HG02973 (cell line): Measurements from ENCODE around the gene ASB9.
"Not testable (repeated sequence)": the region's sequence is repeated elsewhere in the genome, so short reads cannot be mapped to it uniquely, and the experiment has no call there.

ENCODE experiments used
- ATAC-seq: cut with Tn5 transposase; IDR thresholded peaks from one replicate; pipeline ENCODE4 v1.9.1; 2021; ENCODE audit warnings: moderate library complexity; ENCODE audit not compliant: unreplicated experiment

Gene ASB9

GRCh38 chrX:15269618-15270521, at the start of gene ASB9:
TSS of gene ASB9 (minus strand) at chrX:15270083. CDS start at chrX:15269874, 209 bp downstream.
- ATAC-seq, result no peak

DNA sequence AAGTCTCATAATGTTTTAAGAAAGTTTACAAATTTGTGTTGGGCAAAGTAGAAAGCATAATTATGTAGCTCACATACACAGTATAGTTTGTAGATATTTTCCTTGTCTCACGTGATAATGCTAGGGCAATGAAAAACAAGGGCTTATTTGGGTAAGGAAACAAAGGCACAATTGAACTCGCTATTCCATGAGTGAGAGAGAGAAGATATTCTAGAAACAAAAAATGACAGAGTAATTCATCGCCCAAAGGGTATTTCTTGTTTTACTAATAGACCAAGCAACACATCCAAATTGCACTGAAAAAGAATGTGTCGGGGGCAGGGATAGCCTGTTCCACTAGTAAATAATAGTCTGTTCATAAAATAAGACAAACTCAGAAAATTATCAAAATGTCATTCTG, 49.2 kb upstream of the ASB9 start:
- no peak for ATAC-seq

DNA sequence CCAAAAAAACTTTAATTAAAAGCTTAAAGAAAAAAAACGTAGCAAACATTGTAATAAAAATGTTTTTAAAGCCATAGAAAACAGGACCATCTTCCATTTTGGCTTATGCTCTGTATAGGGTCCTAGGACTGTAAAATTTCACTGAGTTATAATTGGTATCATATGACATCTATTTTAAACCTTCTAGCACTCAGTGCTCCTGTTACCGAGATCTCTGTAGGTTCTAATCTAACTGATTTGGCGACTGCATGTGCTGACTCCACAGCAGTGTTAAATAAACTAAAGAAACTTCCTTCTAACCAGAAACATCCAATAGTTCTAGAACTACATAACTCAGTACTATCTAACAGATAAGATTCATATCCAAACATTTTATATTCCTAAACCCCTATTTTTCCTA, 45.6 kb upstream of the ASB9 start, which contains the start of gene ASB11:
ASB11 (minus strand) TSS at position 132 of the 400 bp plus-strand sequence; CDS start at position 97, 35 bp downstream.
- no peak for ATAC-seq

- no peak for ATAC-seq
Measured at GRCh38 chrX:15314472-15314871, 44.6 kb upstream of the ASB9 start.

GRCh38 chrX:15311119-15311518, 41.2 kb upstream of the ASB9 start:
- ATAC-seq, result no peak

DNA sequence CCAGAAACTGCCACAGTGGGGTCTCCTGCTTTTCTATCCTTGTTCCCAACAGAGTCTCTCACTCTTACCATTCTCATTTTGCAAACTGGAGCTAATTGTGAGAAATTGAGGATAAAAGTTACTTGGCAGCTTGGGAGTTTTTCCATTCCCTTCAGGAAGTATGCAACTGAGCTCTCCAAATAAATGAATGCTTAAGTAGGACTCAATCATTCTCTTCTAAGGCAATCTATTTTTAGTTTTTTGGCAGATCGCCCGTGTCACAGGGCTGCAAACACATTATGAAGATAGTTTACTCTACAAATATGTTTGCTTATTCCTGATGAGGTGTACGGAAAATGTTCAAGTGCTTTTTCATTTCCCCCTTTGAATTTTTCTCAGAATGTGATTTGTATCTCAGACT, 40.2 kb upstream of the ASB9 start:
- ATAC-seq, result no peak

GRCh38 chrX:15305899-15306298, 36.0 kb upstream of the ASB9 start:
- ATAC-seq, result not testable (repeated sequence)

DNA sequence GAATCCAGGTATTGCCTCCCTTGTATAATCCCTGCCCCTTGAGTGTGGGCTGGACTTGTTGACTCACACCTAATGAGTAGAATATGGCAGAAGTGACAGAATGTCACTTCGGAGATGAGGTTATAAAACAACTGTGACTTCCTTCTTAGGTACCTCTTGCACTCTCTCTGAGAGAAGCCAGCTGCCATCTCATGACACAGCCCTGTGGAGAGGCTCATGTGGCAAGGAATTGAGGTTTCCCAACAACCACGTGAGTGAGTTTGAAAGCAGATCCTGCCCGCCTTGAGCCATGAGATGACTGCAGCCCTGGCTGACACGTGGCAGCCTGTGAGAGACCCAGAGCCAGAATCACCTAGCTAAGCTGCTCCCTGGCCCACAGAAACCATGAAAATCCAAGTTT, 32.0 kb upstream of the ASB9 start:
- ATAC-seq, result no peak

DNA sequence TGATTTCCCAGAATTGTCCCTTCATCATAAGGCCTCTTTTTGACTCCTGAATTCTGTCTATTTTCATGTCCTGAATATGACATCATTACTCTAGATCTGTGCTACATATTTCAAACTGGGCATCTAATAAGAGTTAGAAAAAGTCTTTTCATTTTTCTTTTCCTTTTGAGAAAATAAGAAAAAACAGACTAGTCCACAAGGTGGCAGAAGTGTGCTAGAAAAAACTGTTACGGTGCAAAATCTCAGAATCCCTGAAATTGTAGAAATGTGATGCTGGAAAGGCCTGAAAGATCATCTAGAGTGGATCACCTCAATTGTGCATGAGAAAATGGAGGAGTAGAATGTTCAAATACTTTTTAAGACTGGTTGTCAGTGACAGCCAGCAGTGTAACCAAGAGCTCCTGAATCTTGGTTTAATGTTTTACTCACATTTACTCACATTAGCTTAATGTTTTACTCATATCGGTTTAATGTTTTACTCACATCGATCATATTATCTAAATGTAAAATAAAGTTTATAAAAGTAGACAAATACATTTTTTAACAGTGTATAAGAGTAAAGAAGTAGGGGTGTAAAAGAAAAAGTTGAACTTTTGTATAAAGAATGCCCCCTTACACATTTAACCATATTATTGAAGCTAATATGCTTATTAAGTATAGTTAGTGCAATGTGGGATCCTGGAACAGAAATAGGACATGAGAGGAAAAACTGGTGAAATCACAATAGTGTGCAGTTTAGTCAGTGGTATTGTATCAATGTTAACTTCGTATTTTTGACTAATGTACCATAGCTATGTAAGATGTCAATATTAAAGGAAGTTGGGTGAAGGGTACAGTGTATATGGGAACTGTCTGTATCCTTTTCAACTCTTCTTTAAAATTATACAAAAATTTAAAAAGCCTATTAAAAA, 30.3 kb upstream of the ASB9 start:
- no peak for ATAC-seq

GRCh38 chrX:15298780-15299179, 28.9 kb upstream of the ASB9 start:
- no peak for ATAC-seq

- ATAC-seq, result no peak
Measured at GRCh38 chrX:15298201-15298600, 28.3 kb upstream of the ASB9 start.

GRCh38 chrX:15293451-15293850, 23.6 kb upstream of the ASB9 start:
- no peak for ATAC-seq

GRCh38 chrX:15292861-15293260, 23.0 kb upstream of the ASB9 start:
- no peak for ATAC-seq

- no peak for ATAC-seq
Measured at GRCh38 chrX:15277604-15278003, 7.7 kb upstream of the ASB9 start.

DNA sequence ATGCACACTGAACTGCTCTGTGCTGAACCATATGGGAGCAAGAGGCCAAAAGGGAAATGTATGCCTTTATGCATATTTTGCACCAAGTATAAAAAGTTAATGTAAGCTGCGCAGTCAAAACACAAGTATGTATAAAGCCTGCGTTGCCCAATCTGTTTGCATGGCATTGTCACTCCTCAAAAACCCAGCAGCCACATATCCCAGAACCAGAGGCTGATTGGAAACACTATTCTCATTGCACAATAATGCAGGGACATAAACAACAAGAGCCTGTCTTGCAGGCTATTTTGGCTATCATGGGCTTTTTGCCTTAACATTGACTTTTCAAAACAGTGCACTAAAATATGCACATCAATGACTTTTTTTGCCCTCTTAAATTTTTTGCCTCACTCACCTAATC, 5.1 kb upstream of the ASB9 start:
- no peak for ATAC-seq

GRCh38 chrX:15273275-15273674, 3.4 kb upstream of the ASB9 start:
- not testable (repeated sequence) for ATAC-seq

GRCh38 chrX:15271757-15272156, 1.9 kb upstream of the ASB9 start:
- no peak for ATAC-seq

DNA sequence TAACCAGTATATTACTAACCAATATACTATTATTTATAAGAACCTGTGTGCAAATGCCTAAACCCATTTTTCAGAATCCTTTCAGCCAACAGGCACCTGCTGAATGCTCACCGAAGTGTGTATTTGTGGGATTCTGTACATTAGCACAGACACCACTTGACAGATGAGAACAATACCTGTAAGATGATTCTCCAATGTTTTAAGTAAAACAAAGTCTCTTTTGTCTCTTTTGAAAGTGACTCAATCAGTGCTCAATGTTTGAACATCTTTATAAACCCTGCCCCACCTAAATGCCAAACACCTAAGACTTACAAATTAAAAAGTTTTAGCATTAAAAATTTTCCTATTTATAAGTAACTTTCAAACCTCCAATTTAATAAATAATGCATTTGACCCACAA, 763 bp downstream of the ASB9 start:
- no peak for ATAC-seq

DNA sequence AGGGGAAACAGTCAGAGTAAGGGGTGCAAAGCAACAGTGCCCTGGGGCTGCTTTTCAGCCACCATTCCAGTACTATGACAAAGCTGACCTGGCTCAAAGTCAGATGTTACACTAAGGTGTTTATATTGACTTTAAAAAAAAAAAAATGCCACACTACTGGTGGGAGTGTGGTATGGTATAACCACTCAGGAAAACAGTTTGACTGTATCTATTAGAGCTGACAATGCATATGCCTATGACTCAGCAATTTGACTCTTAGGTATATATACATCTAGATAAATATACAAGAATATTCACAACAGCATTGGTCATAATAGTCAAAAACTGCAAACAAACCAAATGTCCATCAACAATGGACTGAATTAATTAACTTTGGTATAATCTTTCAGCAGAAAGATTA, 15.0 kb downstream of the ASB9 start:
- ATAC-seq, result no peak

DNA sequence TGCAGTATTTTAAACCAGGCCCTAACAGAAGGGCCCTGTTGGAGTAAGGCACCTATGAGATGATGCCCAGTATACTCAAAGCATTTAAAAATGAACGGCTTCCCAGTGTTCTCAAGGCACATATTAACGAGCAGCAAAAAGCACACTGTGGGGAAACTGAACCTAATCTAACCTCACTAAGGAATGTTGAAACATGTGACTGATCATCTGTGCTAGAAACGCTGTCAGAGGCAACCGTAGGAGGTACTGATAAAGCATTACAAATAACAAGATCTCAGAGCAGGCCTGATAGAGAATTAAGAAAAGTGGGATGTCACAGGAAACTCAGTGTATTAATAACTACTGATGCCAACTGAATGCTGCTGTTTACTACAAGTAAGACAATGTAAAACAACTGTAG, 24.0 kb downstream of the ASB9 start:
- ATAC-seq, result no peak

DNA sequence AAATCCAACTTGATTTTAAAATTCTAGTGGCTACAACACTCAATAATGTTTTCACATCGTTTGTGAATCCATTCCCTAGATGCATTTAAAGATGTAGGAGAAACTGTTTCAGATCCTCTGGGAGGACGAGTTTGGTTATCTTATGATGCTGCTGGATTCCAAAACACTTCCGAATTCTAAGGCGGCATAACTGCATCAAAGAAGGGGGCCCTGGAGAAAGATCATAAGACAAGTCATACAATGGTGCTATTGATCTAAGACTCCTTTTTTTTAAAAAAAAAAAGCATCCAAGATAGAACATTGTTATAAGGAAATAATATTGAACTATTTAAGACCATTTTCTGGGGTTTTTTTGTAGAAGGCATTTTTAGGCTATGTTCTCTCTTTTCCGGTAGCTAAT, 25.5 kb downstream of the ASB9 start:
- no peak for ATAC-seq
